ENCODE measurements around the gene PLD6. TPM values are rescaled to one million over a fixed set of nuclear protein-coding genes. Genes with fewer than 3 reads are reported as not detected.
A peak's percentile ranks its signal among the peaks of the same experiment; 100 is the strongest.
"Not testable (repeated sequence)": the region's sequence is repeated elsewhere in the genome, so short reads cannot be mapped to it uniquely, and the experiment has no call there.

Gene PLD6
- total RNA-seq, 4 donors from 2014 or later = 3.1 to 13.7 (median 6.9) TPM

GRCh38 chr17:17200311-17200710 lies 5.8 kb downstream of the PLD6 start:
- Histone ChIP-seq H3K4me1 (peaks cover 42 to 62% (median 61%) of the 10 kb centered on the region in 4 donors), H3K36me3 (peaks cover 0 to 9% (median 4%) of the 10 kb centered on the region in 4 donors), H3K27ac (replicated peaks in 1 of 4) (peak overlapping the region; percentile 92 to 96 (median 94)), H3K4me3 (peak overlapping the region; percentile 11 to 31 (median 21)), H3K27me3 (no peaks in the 10 kb centered on the region), H3K9me3 (no peaks in the 10 kb centered on the region)
- DNase-seq (ENCODE audit: extremely low spot score) = no peak
- 46% methylated on average over 7 of the region's 7 CpGs for WGBS
- TF ChIP-seq EP300 (IDR thresholded peaks at IDR 0.05) = no peak
- no peak for TF ChIP-seq POLR2A (IDR thresholded peaks at IDR 0.05; ENCODE audit: low read depth)
- TF ChIP-seq, protein P1, sequence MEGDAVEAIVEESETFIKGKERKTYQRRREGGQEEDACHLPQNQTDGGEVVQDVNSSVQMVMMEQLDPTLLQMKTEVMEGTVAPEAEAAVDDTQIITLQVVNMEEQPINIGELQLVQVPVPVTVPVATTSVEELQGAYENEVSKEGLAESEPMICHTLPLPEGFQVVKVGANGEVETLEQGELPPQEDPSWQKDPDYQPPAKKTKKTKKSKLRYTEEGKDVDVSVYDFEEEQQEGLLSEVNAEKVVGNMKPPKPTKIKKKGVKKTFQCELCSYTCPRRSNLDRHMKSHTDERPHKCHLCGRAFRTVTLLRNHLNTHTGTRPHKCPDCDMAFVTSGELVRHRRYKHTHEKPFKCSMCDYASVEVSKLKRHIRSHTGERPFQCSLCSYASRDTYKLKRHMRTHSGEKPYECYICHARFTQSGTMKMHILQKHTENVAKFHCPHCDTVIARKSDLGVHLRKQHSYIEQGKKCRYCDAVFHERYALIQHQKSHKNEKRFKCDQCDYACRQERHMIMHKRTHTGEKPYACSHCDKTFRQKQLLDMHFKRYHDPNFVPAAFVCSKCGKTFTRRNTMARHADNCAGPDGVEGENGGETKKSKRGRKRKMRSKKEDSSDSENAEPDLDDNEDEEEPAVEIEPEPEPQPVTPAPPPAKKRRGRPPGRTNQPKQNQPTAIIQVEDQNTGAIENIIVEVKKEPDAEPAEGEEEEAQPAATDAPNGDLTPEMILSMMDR (IDR thresholded peaks at IDR 0.05) = no peak
- TF ChIP-seq POLR2AphosphoS5 (IDR thresholded peaks at IDR 0.05) = no peak
- intact Hi-C loops (cut with DNase I) = no loop called here

DNA sequence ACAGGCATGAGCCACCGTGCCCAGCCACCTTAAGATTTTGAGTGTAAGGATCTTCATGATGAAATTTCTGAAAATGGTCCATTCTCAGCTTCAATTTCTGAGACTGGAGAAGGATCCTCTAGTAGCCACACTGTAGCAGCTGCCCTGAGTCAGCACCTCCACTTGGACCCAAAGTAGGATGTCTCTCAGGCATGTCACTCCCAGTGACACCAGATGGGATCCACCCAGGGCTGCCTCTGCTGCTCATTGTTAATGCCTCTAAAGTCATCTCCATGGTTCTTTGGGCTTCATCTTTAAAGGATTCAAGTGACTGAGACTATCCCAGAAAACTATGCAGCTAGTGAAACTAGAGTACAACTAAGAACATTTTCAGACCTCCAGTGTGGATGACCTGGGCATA lies 7.9 kb downstream of the PLD6 start:
- no peaks in the 10 kb centered on the region for H3K27me3 ChIP-seq
- H3K9me3 ChIP-seq = no peaks in the 10 kb centered on the region
- peaks cover 0 to 9% (median 4%) of the 10 kb centered on the region in 4 donors for H3K36me3 ChIP-seq
- DNase-seq (ENCODE audit: extremely low spot score) = no peak
- intact Hi-C loops (cut with DNase I) = no loop called here
- H3K4me1 ChIP-seq = peaks cover 22 to 42% (median 40%) of the 10 kb centered on the region in 4 donors
- TF ChIP-seq EP300 (IDR thresholded peaks at IDR 0.05) (no peak), POLR2AphosphoS5 (IDR thresholded peaks at IDR 0.05) (no peak), POLR2A (IDR thresholded peaks at IDR 0.05; ENCODE audit: low read depth) (no peak)
- TF ChIP-seq, protein P1 (IDR thresholded peaks at IDR 0.05) = no peak
- WGBS = 92% methylated on average over 1 of the region's 1 CpG
- no peak overlapping the region for H3K4me3 ChIP-seq
- H3K27ac ChIP-seq (replicated peaks in 1 of 4) = no peak overlapping the region

DNA sequence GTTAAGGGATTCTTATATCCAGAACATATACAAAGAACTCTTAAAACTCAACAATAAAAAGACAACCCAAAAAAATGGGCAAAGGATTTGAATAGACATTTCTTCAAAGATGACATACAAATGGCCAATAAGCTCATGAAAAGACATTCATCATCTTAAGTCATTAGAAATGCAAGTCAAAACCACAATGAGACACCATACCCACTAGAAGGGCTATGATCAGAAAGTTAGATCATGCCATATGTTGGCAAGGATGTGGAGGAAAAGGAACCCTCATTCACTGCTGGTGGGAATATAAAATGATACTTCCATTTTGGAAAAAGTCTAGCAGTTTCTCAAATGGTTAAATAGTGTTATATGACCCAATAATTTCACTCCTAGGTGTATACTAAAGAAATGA lies 9.4 kb downstream of the PLD6 start:
- H3K9me3 ChIP-seq = no peaks in the 10 kb centered on the region
- no peak overlapping the region for H3K27ac ChIP-seq (replicated peaks in 1 of 4)
- no peaks in the 10 kb centered on the region for H3K36me3 ChIP-seq
- H3K4me3 ChIP-seq = no peak overlapping the region
- no peaks in the 10 kb centered on the region for H3K27me3 ChIP-seq
- peaks cover 24 to 41% (median 38%) of the 10 kb centered on the region in 4 donors for H3K4me1 ChIP-seq
- intact Hi-C loops (cut with DNase I) = no loop called here
- DNase-seq (ENCODE audit: extremely low spot score) = no peak
- TF ChIP-seq, protein P1 (IDR thresholded peaks at IDR 0.05) = no peak
- no peak for TF ChIP-seq EP300 (IDR thresholded peaks at IDR 0.05)
- TF ChIP-seq POLR2A (IDR thresholded peaks at IDR 0.05; ENCODE audit: low read depth) = no peak
- TF ChIP-seq POLR2AphosphoS5 (IDR thresholded peaks at IDR 0.05) = no peak

DNA sequence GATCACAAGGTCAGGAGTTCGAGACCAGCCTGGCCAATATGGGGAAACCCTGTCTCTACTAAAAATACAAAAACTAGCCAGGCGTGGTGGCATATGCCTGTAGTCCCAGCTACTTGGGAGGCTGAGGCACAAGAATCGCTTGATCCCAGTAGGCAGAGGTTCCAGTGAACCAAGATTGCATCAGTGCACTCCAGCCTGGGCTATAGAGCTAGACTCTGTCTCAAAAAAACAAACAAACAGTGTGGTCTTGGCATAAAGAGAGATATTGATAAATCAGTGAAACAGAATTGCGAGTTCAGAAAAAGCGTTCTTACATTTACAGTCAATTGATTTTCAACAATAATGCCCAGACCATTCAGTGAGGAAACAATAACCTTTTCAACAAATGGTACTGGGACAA lies 10.7 kb downstream of the PLD6 start:
- DNase-seq (ENCODE audit: extremely low spot score); intact Hi-C loops (cut with DNase I); H3K27me3 ChIP-seq; H3K4me3 ChIP-seq; H3K9me3 ChIP-seq; H3K27ac ChIP-seq (replicated peaks in 1 of 4); H3K36me3 ChIP-seq: not testable (repeated sequence)
- WGBS = 95% methylated on average over 5 of the region's 5 CpGs
- peaks cover 27 to 41% (median 38%) of the 10 kb centered on the region in 4 donors for H3K4me1 ChIP-seq

GRCh38 chr17:17191961-17192381 lies 14.2 kb downstream of the PLD6 start:
- DNase-seq (ENCODE audit: extremely low spot score) = no peak
- Histone ChIP-seq H3K27me3 (no peaks in the 10 kb centered on the region), H3K36me3 (peaks cover 0 to 28% (median 13%) of the 10 kb centered on the region in 4 donors), H3K4me1 (peaks cover 38 to 47% (median 39%) of the 10 kb centered on the region in 4 donors), H3K27ac (replicated peaks in 1 of 4) (peak overlapping the region; percentile 59 to 79 (median 77)), H3K9me3 (no peaks in the 10 kb centered on the region), H3K4me3 (no peak overlapping the region)
- 31% methylated on average over 9 of the region's 10 CpGs for WGBS
- TF ChIP-seq POLR2AphosphoS5 (IDR thresholded peaks at IDR 0.05) = peak in 1 of 2 donors; percentile 48
- TF ChIP-seq, protein P1 (IDR thresholded peaks at IDR 0.05) = no peak
- intact Hi-C loops (cut with DNase I) = no loop called here
